CD4-positive, alpha-beta memory T cell (primary cell): ENCODE measurements around the gene PDE4B. TPM values are rescaled to one million over a fixed set of nuclear protein-coding genes. Genes with fewer than 3 reads are reported as not detected.
A peak's percentile ranks its signal among the peaks of the same experiment; 100 is the strongest.
"Not testable (repeated sequence)": the region's sequence is repeated elsewhere in the genome, so short reads cannot be mapped to it uniquely, and the experiment has no call there.

Source experiments
- CTCF ChIA-PET: fragments of 350-600 bp; sonication (Branson Sonifier 250); formaldehyde crosslinking; loops from one replicate; lab custom pipeline; 2021; ENCODE audit warnings: inconsistent platforms; ENCODE audit not compliant: partially characterized antibody; lab: Charles Lee
- POLR2A ChIA-PET: fragments of 350-600 bp; sonication (Branson Sonifier 250); formaldehyde crosslinking; loops from one replicate; lab custom pipeline; 2021; ENCODE audit not compliant: partially characterized antibody; lab: Charles Lee
- DNase-seq, 5 donors: peaks; one replicate each; pipeline versions ENCODE4 v3.0.0 to v3.0.0-alpha.2; 2020 to 2022; ENCODE audit warnings: mixed read lengths in 1 of 5
- H3K27ac ChIP-seq: one replicate; pipeline ENCODE4 v1.7.0; 2013; ENCODE audit warnings: low read depth, low read length
- H3K27me3 ChIP-seq: 2 replicates; pipeline ENCODE4 v1.7.0; 2013; ENCODE audit warnings: mild to moderate bottlenecking, low read length, moderate library complexity; ENCODE audit not compliant: insufficient read depth
- H3K36me3 ChIP-seq: 2 replicates; pipeline ENCODE4 v1.7.0; 2013; ENCODE audit warnings: mild to moderate bottlenecking, low read length, moderate library complexity; ENCODE audit not compliant: insufficient read depth
- H3K4me1 ChIP-seq: 2 replicates; pipeline ENCODE4 v1.7.0; 2013; ENCODE audit warnings: mild to moderate bottlenecking, low read length, moderate library complexity; ENCODE audit not compliant: insufficient read depth
- H3K4me3 ChIP-seq, 2 donors: one replicate each; pipeline ENCODE4 v1.7.0; 2013; ENCODE audit warnings: low read length in 2 of 2, mild to moderate bottlenecking in 1 of 2
- H3K9me3 ChIP-seq, 2 donors: one replicate each; pipeline ENCODE4 v1.7.0; 2013; ENCODE audit warnings: low read length in 2 of 2, control low read depth in 1 of 2; ENCODE audit not compliant: control insufficient read depth in 1 of 2
- H3K27ac Mint-ChIP-seq, 7 donors: one replicate each; pipeline ENCODE4 v1.8.0; 2020 to 2021; ENCODE audit warnings: mixed read lengths in 7 of 7, mild to moderate bottlenecking in 6 of 7, inconsistent platforms in 3 of 7, moderate library complexity in 3 of 7
- H3K27me3 Mint-ChIP-seq, 2 donors: one replicate each; pipeline ENCODE4 v1.8.0; 2020 to 2021; ENCODE audit warnings: mixed read lengths in 2 of 2
- H3K36me3 Mint-ChIP-seq, 2 donors: one replicate each; pipeline ENCODE4 v1.8.0; 2020 to 2021; ENCODE audit warnings: mixed read lengths in 2 of 2, inconsistent platforms in 1 of 2, mild to moderate bottlenecking in 1 of 2
- H3K4me1 Mint-ChIP-seq, 4 donors: one replicate each; pipeline ENCODE4 v1.8.0; 2020 to 2021; ENCODE audit warnings: mixed read lengths in 4 of 4, mild to moderate bottlenecking in 1 of 4
- H3K4me3 Mint-ChIP-seq, 8 donors: one replicate each; pipeline ENCODE4 v1.8.0; 2020 to 2021; ENCODE audit warnings: mixed read lengths in 8 of 8, mild to moderate bottlenecking in 7 of 8, moderate library complexity in 6 of 8, inconsistent platforms in 3 of 8
- H3K9me3 Mint-ChIP-seq, 8 donors: one replicate each; pipeline ENCODE4 v1.8.0; 2020 to 2021; ENCODE audit warnings: mixed read lengths in 8 of 8, mild to moderate bottlenecking in 5 of 8, inconsistent platforms in 3 of 8, moderate library complexity in 1 of 8
- intact Hi-C: fragments of 100-400 bp; cut with micrococcal nuclease; formaldehyde crosslinking; loops from one replicate; pipeline ENCODE4 v1.15.1; 2023
- polyA plus RNA-seq, 2 donors: library from polyadenylated mRNA; unstranded; fragments of 300-500 nt; fragmentation: Illumina TruSeq; gene quantifications; one replicate each; pipeline ENCODE4 v1.2.3, GENCODE V29; 2021
- total RNA-seq, 2 experiments: library from RNA; stranded (reverse); gene quantifications; one replicate each; pipeline ENCODE4 v1.2.3, GENCODE V29; 2021

PDE4B gene
- total and polyA plus RNA-seq, 4 experiments from 2014 or later: 33.8 to 116 (median 40.7) TPM

DNA sequence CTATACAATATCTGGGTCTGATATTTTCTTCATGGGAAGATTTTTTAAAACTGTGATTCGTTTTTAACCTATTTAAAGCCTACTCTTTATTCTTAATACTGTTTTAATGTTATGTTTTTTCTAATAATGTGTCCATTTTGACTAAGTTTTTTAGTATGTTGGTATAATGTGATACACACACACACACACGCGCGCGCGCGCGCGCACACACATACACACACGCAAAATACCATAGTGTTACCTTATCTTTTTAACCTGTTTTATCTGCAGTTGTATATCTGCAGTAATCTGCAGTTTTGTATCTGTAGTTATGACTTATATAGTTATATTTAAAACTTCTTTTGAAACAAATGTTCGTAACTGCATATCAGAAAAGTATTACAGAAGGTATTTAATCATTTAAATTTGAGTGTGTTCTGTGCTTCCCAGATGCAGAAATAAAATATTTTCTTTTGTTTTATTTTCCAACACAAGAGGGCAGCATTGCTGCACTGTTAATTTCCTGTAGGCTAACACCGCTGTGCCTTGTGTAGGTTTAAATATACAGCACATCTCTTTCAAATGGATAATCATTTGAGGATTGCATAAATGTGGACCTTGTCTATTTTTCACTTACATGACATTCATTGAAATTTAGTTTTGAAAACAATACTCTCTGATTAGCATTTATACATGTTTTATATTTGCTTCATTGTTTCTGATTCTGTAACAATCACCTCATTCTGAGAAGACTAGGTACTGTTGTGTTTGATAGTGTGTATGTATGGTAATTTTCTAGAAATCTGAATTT is 166.1 kb downstream of the PDE4B start:
- no peaks in the 10 kb centered on the region for H3K9me3 Mint-ChIP-seq
- Histone ChIP-seq H3K9me3 (no peaks in the 10 kb centered on the region), H3K4me1 (no peaks in the 10 kb centered on the region), H3K27me3 (no peaks in the 10 kb centered on the region), H3K36me3 (no peaks in the 10 kb centered on the region), H3K4me3 (no peak overlapping the region), H3K27ac (no peak overlapping the region)
- ChIA-PET CTCF (interaction anchor here (0.8 to 7.0 kb wide), 19 partner anchors 12 to 767 kb away, joined by 3 to 191 read pairs (median 4); no protein-coding TSS in a partner anchor), POLR2A (interaction anchor here (1.2 kb wide), 1 partner anchor 487 kb away, joined by 5 read pairs; no protein-coding TSS in a partner anchor)
- intact Hi-C loops: loop anchor here (1.0 to 2.0 kb wide), 5 partner anchors 284 to 768 kb away; no protein-coding TSS in a partner anchor
- no peaks in the 10 kb centered on the region for H3K4me1 Mint-ChIP-seq
- no peak overlapping the region for H3K4me3 Mint-ChIP-seq
- DNase-seq: peak in 4 of 5 donors; percentile 55 to 73 (median 63)
- H3K27me3 Mint-ChIP-seq: peaks cover 2 to 5% of the 10 kb centered on the region in 2 donors
- no peaks in the 10 kb centered on the region for H3K36me3 Mint-ChIP-seq
- H3K27ac Mint-ChIP-seq: no peak overlapping the region

DNA sequence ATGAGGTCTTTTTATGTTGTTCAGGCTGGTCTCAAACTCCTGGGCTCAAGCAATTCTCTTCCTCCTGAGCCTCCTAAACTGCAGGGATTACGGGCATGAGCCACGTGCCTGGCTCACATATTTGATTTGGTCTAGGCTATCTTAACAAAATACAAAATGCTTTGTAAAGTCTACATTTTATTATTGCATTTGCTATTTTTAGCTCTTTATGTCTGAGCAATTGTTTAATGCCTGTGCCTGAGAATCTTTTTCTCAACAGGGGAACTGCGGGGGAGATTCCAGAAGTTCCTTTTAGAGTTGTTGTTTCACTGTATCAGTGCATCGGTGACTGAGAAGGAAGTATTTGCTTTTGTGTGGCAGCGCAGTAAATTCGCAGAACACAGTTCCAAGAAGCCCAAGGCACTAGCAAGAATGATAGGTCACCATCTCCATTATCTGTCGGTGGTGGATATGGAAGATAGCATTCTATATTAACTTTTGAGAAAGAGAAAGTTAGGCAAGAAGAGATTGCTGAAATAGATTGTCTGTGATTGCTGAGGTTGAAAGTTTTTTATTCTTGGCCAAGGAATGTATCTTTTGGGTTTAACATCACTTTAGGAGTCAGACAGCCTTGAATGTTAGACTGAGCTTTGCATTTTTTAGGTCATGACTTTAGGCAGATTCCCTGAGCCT is 167.3 kb downstream of the PDE4B start:
- Mint-ChIP-seq H3K4me1 (no peaks in the 10 kb centered on the region), H3K27ac (no peak overlapping the region), H3K9me3 (no peaks in the 10 kb centered on the region), H3K4me3 (no peak overlapping the region), H3K36me3 (no peaks in the 10 kb centered on the region), H3K27me3 (peaks cover 2 to 5% of the 10 kb centered on the region in 2 donors)
- no peaks in the 10 kb centered on the region for H3K4me1 ChIP-seq
- intact Hi-C loops: loop anchor here (1.0 to 2.0 kb wide), 5 partner anchors 282 to 766 kb away; no protein-coding TSS in a partner anchor
- ChIA-PET POLR2A (interaction anchor here (0.8 to 1.2 kb wide), 2 partner anchors 282 to 486 kb away, joined by 3 to 5 read pairs; no protein-coding TSS in a partner anchor), CTCF (interaction anchor here (0.8 to 7.0 kb wide), 14 partner anchors 11 to 766 kb away, joined by 3 to 191 read pairs (median 4); no protein-coding TSS in a partner anchor)
- H3K27ac ChIP-seq: no peak overlapping the region
- DNase-seq: no peak
- no peaks in the 10 kb centered on the region for H3K27me3 ChIP-seq
- H3K4me3 ChIP-seq: no peak overlapping the region
- no peaks in the 10 kb centered on the region for H3K9me3 ChIP-seq
- H3K36me3 ChIP-seq: no peaks in the 10 kb centered on the region

DNA sequence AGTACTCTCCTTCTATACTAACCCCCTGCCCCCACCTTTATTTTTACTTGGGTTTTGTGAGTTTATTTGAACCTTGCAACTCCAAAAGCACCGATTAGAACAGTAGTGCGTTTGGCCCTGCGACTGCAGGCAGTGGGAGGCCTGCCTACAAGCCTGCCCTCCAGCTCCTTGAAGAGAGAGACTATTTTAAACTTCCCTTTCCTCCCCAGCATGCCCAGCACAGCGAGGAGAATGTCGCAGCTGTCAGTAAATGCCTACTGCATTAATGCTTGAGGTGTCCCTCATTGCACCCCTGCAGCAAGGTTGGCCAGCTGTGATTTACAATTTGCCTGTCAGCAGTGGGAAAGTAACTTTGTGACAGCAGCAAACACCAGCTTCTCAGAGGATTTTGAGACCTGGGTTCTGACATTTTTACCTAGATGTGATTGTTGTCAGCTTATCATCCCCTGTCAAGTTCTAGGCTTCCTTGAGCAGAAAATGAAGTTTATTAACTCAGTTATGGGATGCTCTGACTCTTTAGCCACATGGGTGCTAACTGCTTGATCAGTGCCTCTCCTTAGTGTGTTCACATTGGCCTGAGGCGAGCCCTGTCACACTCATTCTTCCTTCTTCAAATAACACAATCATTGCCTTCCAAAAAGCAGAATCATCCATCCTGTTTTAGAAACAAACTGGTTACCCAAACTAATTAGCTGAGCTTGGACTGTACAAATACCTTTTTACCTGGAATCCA is 170.6 kb downstream of the PDE4B start:
- CTCF ChIA-PET: interaction anchor here (0.8 to 7.0 kb wide), 5 partner anchors 9 to 486 kb away, joined by 3 to 191 read pairs (median 3); no protein-coding TSS in a partner anchor
- no peak overlapping the region for H3K27ac Mint-ChIP-seq
- DNase-seq: no peak
- H3K27me3 ChIP-seq: no peaks in the 10 kb centered on the region
- no peak overlapping the region for H3K27ac ChIP-seq
- H3K36me3 Mint-ChIP-seq: no peaks in the 10 kb centered on the region
- POLR2A ChIA-PET: no interaction called here
- peaks cover 0 to 4% (median 0%) of the 10 kb centered on the region in 8 donors for H3K9me3 Mint-ChIP-seq
- intact Hi-C loops: no loop called here
- H3K36me3 ChIP-seq: no peaks in the 10 kb centered on the region
- no peak overlapping the region for H3K4me3 Mint-ChIP-seq
- no peaks in the 10 kb centered on the region for H3K4me1 ChIP-seq
- H3K27me3 Mint-ChIP-seq: peaks cover 2 to 7% of the 10 kb centered on the region in 2 donors
- H3K4me3 ChIP-seq: no peak overlapping the region
- no peaks in the 10 kb centered on the region for H3K4me1 Mint-ChIP-seq
- H3K9me3 ChIP-seq: no peaks in the 10 kb centered on the region

DNA sequence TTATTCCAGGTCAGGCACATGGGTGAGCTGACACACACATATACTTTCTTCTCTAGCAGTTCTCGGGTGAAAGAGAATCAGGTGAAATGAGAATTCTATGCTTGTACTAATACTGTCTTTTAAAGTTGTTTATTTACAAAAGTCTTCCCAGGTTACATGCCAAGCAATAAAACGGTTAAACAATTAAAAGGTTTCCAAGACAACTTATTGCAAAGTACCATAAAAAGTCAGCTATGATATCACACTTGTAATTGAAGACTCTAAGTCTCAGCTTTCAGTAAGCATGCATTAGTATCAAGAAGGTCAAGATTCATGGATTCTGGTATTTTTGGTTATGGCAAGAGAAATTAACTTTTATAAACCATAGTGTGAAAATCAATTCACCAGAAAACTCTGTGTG is 171.4 kb downstream of the PDE4B start:
- intact Hi-C loops: no loop called here
- H3K4me1 Mint-ChIP-seq: no peaks in the 10 kb centered on the region
- no peak overlapping the region for H3K27ac Mint-ChIP-seq

DNA sequence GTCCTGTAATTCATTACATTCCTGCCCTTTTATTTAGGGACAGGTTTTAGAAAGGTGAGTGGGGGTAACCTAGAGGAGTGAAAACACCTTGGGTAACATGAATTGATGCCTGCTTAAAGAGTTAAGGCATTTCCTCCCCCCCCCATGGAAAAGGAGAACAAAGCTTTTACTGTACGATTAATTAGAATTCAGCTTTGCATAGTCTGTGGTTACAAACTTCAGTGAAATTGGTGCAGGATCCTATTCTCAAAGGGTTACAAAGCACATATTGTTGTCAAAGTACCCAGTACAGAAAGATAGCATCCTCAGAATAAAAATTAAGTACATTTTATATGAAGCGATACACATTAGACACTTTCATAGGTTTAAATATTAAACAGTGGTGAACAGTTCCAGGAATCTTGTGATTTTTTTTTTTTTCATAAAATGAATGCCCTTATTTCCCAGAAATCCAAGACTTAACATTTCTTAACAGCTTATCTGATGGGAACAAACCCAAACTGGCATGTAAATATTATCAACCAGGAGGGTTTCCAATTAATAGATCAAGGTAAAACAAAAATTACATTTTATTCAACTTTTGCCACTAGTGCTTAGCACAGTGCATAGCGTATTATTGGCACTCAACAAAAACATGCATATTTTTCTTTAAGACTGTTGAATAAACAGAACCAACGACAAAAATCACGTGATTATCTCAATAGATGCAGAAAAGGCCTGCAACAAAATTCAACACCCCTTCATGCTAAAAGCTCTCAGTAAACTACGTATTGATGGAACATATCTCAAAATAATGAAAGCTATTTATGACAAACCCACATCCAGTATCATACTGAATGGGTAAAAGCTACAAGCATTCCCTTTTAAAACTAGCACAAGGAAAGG is 172.7 kb downstream of the PDE4B start:
- peaks cover 2 to 3% of the 10 kb centered on the region in 2 donors for H3K27me3 Mint-ChIP-seq
- H3K4me3 Mint-ChIP-seq: no peak overlapping the region
- H3K9me3 Mint-ChIP-seq: peaks cover 0 to 4% (median 0%) of the 10 kb centered on the region in 8 donors
- H3K4me1 Mint-ChIP-seq: no peaks in the 10 kb centered on the region
- intact Hi-C loops: no loop called here
- ChIA-PET CTCF (interaction anchor here (0.9 to 7.0 kb wide), 4 partner anchors 278 to 487 kb away, joined by 3 to 191 read pairs (median 14); no protein-coding TSS in a partner anchor), POLR2A (no interaction called here)
- H3K4me1 ChIP-seq: no peaks in the 10 kb centered on the region
- H3K27me3 ChIP-seq: no peaks in the 10 kb centered on the region
- H3K36me3 ChIP-seq: no peaks in the 10 kb centered on the region
- H3K9me3 ChIP-seq: no peaks in the 10 kb centered on the region
- H3K4me3 ChIP-seq: no peak overlapping the region
- no peak overlapping the region for H3K27ac Mint-ChIP-seq
- H3K27ac ChIP-seq: no peak overlapping the region
- no peaks in the 10 kb centered on the region for H3K36me3 Mint-ChIP-seq
- no peak for DNase-seq

More for the DNA sequence above, 171.4 kb downstream of the PDE4B start:
- ChIA-PET POLR2A (no interaction called here), CTCF (interaction anchor here (0.6 to 7.0 kb wide), 5 partner anchors 29 to 673 kb away, joined by 3 to 191 read pairs (median 4); no protein-coding TSS in a partner anchor)
- no peak for DNase-seq
- no peak overlapping the region for H3K4me3 ChIP-seq
- no peaks in the 10 kb centered on the region for H3K4me1 ChIP-seq
- H3K27me3 Mint-ChIP-seq: peaks cover 2 to 7% of the 10 kb centered on the region in 2 donors
- H3K36me3 ChIP-seq: no peaks in the 10 kb centered on the region
- no peak overlapping the region for H3K4me3 Mint-ChIP-seq
- H3K9me3 ChIP-seq: no peaks in the 10 kb centered on the region
- H3K36me3 Mint-ChIP-seq: no peaks in the 10 kb centered on the region
- H3K27ac ChIP-seq: no peak overlapping the region
- H3K9me3 Mint-ChIP-seq: peaks cover 0 to 4% (median 0%) of the 10 kb centered on the region in 8 donors
- no peaks in the 10 kb centered on the region for H3K27me3 ChIP-seq

DNA sequence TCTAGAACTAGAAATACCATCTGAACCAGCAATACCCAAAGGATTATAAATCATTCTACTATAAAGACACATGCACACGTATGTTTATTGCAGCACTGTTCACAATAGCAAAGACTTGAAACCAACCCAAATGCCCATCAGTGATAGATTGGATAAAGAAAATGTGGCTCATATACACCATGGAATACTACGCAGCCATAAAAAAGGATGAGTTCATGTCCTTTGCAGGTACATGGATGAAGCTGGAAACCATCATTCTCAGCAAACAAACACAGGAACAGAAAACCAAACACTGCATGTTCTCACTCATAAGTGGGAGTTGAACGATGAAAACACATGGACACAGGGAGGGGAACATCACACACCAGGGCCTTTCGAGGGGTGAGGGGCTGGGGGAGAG is 174.8 kb downstream of the PDE4B start:
- H3K27me3 ChIP-seq, H3K4me3 Mint-ChIP-seq, H3K4me3 ChIP-seq, H3K4me1 ChIP-seq, H3K9me3 Mint-ChIP-seq, H3K27ac Mint-ChIP-seq, intact Hi-C loops, H3K36me3 ChIP-seq, POLR2A ChIA-PET, H3K27ac ChIP-seq, H3K36me3 Mint-ChIP-seq, H3K4me1 Mint-ChIP-seq, DNase-seq, H3K9me3 ChIP-seq, H3K27me3 Mint-ChIP-seq: not testable (repeated sequence)
- CTCF ChIA-PET: interaction anchor here (1.7 to 4.3 kb wide), 2 partner anchors 275 to 478 kb away, joined by 4 to 25 read pairs; no protein-coding TSS in a partner anchor
